CMK (cell line): ENCODE measurements around the gene CCDC192.

Source experiments
- DNase-seq: peaks from one replicate; pipeline ENCODE4 v3.0.0-alpha.2; 2010; ENCODE audit warnings: low read depth

CCDC192 gene

DNA sequence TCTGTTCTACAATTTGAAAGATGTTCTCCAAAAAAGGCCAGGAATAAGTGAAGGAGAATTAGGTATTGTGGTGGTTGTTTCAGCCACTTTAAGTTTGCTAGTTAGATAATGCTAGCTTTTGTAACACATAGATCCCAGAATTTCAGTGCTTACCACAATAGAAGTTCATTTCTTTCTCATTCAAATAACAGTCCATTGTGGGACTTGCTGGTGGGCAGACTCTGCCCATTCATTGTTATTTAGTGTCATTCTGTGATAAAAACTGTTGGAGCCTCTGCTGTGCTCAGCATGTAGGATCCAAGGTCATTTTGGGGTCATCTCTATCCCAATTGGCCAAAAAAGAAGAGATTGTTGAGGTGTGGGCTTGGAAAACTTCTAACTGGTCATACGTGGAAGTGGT, 106.8 kb downstream of the CCDC192 start:
- DNase-seq = no peak

GRCh38 chr5:127810707-127811490, 107.7 kb downstream of the CCDC192 start:
- DNase-seq = no peak

DNA sequence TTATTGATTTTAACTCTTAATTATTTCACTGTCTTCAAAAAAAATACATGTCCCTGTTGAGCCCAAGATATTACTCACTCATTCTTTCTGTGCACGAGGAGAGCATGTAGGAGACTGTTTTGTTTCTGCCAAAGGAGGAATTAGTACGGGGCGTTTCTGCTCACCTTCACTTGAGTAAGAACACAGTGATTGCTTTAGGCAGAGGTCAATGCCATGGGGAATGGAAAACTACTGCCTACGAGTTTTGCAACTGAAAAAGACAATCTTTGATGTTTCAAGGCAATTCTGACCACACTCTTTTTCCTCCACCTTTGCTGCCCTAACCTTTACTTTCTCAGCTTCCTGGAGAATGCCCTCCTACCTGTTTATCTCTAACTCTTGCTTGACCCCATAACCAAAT, 109.4 kb downstream of the CCDC192 start:
- no peak for DNase-seq

GRCh38 chr5:127813633-127814587, 110.7 kb downstream of the CCDC192 start:
- no peak for DNase-seq

DNA sequence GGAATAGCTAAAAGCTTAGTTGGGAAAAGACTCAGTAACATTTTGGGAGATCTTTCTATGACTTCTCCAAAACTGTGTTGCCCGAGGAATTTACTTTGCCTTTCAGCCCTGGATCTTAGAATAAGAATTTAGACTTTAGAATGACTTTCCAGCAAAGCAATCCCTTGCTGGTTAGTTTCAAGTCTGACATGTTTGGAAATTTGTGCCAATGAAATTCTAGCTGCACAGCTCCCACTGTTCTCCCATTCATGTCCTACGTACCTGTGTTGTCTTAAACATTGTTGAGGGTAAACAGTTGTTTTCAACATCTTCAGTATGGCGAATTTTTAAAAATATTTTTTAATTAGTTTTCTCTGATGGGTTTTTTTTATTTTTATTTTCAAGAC, 111.4 kb downstream of the CCDC192 start:
- DNase-seq = no peak

- DNase-seq = no peak
Measured at GRCh38 chr5:127820910-127821553, 117.8 kb downstream of the CCDC192 start.

GRCh38 chr5:127821896-127822295, 118.7 kb downstream of the CCDC192 start:
- no peak for DNase-seq

DNA sequence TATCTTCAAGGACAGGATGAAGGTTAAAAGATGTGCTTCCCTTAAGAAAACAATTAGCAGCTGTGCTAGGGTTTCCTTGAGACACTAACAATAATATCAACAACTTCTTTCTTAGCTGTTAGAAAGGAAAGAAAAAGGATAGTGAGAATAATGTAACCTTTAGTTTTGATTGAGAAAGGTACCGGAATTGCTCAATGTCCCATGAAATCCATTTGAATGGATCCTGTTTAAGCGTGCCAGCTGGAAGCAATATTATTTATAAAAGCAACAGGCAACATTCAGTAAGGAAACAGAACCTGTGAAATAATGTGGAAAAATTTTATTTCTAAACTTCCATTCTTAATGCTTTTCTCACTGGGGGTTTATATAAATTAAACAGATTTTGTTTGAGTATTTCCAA, 120.9 kb downstream of the CCDC192 start:
- no peak for DNase-seq

DNA sequence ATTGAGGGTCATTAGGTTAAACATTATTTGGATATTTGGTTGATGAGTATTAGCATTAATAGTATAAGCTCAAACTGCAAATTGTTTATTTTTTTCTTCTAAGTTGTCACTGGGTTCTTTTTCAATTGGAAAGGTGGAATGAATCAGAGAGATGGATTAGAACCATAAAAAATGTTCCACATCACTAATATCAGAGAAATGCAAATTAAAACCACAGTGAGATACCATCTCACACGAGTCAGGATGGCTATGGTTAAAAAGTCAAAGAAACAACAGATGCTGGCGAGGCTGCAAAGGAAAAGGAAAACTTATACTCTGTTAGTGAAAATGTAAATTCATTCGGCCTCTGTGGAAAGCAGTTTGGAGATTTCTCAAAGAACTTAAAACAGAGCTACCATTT, 122.8 kb downstream of the CCDC192 start:
- no peak for DNase-seq

DNA sequence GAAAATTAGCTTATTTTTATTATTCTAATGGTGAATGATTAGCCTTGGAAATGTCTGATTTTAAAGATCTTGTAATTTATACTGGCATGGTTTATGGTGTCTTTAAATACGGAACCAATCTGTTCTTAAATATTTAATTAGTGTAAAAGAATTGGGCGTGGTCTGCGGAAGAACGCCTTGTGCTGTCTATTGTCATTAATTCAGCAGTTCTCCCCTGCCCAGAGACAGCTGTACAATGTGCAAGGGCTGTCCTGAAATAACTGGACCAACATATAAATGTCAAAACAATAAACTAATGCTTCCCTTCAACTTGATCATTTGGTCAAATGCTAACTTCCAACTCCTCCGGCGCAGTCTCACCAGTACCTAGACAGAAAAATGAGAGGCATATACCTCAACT, 124.3 kb downstream of the CCDC192 start:
- DNase-seq = no peak

GRCh38 chr5:127830157-127830556, 127.0 kb downstream of the CCDC192 start:
- no peak for DNase-seq

- no peak for DNase-seq
Measured at GRCh38 chr5:127830829-127831598, 127.8 kb downstream of the CCDC192 start.

- DNase-seq = no peak
Measured at GRCh38 chr5:127832067-127832466, 128.9 kb downstream of the CCDC192 start.

GRCh38 chr5:127834094-127834531, 130.9 kb downstream of the CCDC192 start:
- DNase-seq = no peak

DNA sequence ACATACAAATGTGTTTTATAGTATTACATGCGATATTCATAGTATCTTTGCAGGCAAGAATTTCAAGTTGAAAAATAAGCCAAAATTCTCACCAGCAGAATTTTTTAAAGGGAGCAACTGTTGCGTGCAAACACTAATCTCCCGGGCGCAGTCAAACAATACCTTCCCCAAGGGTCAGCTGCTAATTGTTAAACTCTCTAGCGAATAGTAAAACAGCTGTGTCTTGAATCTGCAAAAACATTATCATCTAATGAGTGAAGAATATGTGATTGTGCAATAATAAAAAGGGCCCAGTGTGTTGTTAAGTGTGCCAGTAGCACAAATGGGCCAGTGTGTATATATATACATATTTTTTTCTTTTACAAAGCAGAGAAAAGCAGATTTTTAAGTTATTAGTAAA, 131.4 kb downstream of the CCDC192 start:
- DNase-seq = no peak

DNA sequence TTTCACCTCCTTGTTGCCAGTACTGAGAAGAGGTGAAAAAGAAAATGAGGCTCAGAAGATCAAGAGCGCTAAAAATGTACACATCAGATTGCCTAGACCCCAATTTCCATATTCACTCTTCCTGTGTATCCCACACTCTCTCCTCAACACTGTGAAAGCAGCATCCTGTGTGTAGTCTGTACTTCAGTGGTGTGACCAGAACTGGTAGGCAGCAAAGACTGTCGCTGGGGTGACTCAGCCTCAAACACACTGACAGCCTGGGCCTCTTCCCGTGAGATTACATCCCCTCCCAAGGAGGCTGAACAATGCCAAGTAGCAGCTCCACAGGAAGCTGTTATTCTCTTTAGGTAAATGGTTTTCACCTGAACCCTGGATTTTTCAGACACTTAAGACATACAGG, 135.5 kb downstream of the CCDC192 start:
- no peak for DNase-seq

DNA sequence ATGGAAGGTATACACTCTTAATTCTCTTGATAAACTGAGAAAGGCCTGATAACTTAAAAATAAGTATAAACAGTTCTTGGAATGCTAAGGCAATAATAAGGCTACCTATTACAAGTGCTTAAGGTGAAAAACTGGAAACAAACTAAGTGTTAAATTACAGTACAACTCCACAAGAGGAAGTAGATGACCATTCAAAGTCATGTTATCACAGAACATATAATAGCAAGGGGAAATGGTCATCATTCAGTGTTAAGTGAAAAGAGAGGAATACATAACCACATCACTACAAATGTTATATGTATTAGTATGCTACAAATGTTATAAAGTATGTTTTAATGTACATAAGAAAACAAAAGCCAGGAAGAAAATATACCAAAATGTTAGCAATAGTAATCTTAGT, 135.9 kb downstream of the CCDC192 start:
- no peak for DNase-seq

GRCh38 chr5:127839496-127840197, 136.5 kb downstream of the CCDC192 start:
- DNase-seq = no peak

- DNase-seq = no peak
Measured at GRCh38 chr5:127840198-127840524, 137.0 kb downstream of the CCDC192 start.

GRCh38 chr5:127840809-127841208, 137.6 kb downstream of the CCDC192 start:
- DNase-seq = no peak

DNA sequence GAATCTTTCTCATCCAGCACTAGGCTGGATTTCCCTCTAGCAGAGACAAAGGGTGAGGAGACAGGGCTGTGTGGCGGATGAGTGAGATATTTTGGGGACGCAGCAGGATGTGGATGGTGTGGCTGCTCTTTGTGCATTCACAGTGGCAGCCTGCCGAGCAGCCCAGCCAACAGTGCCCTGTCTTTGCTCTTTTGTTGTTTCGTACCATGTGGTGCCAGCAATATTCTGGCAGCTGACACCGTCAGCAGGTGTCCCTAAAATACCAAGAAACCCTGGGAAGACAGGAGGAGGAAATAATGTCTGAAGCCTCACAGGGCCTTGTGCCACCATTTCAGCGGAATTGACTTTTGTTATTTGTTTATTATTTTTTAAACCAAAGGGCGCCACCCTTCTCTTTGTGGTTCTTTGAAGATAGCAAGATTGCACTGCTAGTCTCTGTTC, 141.4 kb downstream of the CCDC192 start:
- DNase-seq = no peak
